Panc1 (cell line): ENCODE measurements around the gene CD99.

Experiments used
- CTCF ChIP-seq: fragments of 450-650 bp; IDR thresholded peaks from 2 replicates; pipeline ENCODE4 v1.5.1; 2017; ENCODE audit warnings: mild to moderate bottlenecking
- POLR2AphosphoS5 ChIP-seq: IDR thresholded peaks from 2 replicates; pipeline ENCODE4 v1.6.1; 2012; ENCODE audit warnings: mild to moderate bottlenecking, low read depth, low read length, moderate library complexity
- REST ChIP-seq, 2 experiments: IDR thresholded peaks; 2 replicates each; pipeline ENCODE4 v1.6.1; 2011 to 2012; ENCODE audit warnings: low read depth in 2 of 2, control low read depth in 1 of 2, low read length in 1 of 2, mild to moderate bottlenecking in 1 of 2, moderate library complexity in 1 of 2; ENCODE audit not compliant: insufficient read depth in 1 of 2
- SIN3A ChIP-seq: IDR thresholded peaks from 2 replicates; pipeline ENCODE4 v1.6.1; 2012; ENCODE audit warnings: low read depth, mild to moderate bottlenecking, low read length, moderate library complexity, borderline replicate concordance; ENCODE audit not compliant: insufficient read depth
- TCF7L2 ChIP-seq: IDR thresholded peaks from 2 replicates; pipeline ENCODE4 v1.6.1; 2011; ENCODE audit warnings: mild to moderate bottlenecking, low read depth, low read length, inconsistent platforms

- no peak for TF ChIP-seq CTCF
- no peak for TF ChIP-seq POLR2AphosphoS5
- no peak for TF ChIP-seq SIN3A
- TF ChIP-seq TCF7L2 = no peak
- no peak for TF ChIP-seq REST (IDR thresholded peaks at IDR 0.05; ENCODE audit: insufficient read depth in 1 of 2, low read depth in 2 of 2, low read length in 1 of 2)
These were observed 11.3 kb upstream of the CD99 start for GRCh38 chrX:2679534-2680485.
